DMS 273 treated with DMSO at 0.1 percent for 48 hours (cell line): Measurements from ENCODE around the gene ZNF549.
A peak's percentile ranks its signal among the peaks of the same experiment; 100 is the strongest.
"Not testable (repeated sequence)": the region's sequence is repeated elsewhere in the genome, so short reads cannot be mapped to it uniquely, and the experiment has no call there.

ENCODE experiments used
- DNase-seq: peaks from one replicate; lab custom pipeline; 2025; lab: John Stamatoyannopoulos, UW

The ZNF549 gene

GRCh38 chr19:57527136-57527881 is at the start of gene ZNF549:
TSS of gene ZNF549 (plus strand) at chr19:57527356. CDS start at chr19:57527574, 218 bp downstream.
- DNase-seq, result peak; percentile 92

GRCh38 chr19:57487477-57488298 is 39.5 kb upstream of the ZNF549 start, which contains the start of gene ZNF419:
TSS of gene ZNF419 (plus strand) at chr19:57487750. CDS start at chr19:57487951, 201 bp downstream.
- peak; percentile 59 for DNase-seq

GRCh38 chr19:57488299-57488644 is 38.9 kb upstream of the ZNF549 start:
- not testable (repeated sequence) for DNase-seq

- DNase-seq, result not testable (repeated sequence)
Observed at GRCh38 chr19:57499332-57499679, 27.9 kb upstream of the ZNF549 start.

GRCh38 chr19:57499680-57500395 is 27.3 kb upstream of the ZNF549 start, which contains the start of gene ZNF773:
TSS of gene ZNF773 (plus strand) at chr19:57499938. CDS start at chr19:57500081, 143 bp downstream.
- DNase-seq, result peak; percentile 82

- not testable (repeated sequence) for DNase-seq
Observed at GRCh38 chr19:57500400-57500799, 26.8 kb upstream of the ZNF549 start.

- no peak for DNase-seq
Observed at GRCh38 chr19:57506163-57506562, 21.0 kb upstream of the ZNF549 start.

- no peak for DNase-seq
Observed at GRCh38 chr19:57511484-57511883, 15.7 kb upstream of the ZNF549 start.

GRCh38 chr19:57512845-57513244 is 14.3 kb upstream of the ZNF549 start:
- no peak for DNase-seq

GRCh38 chr19:57515255-57515654 is 11.9 kb upstream of the ZNF549 start:
- no peak for DNase-seq

GRCh38 chr19:57518021-57518420 is 9.1 kb upstream of the ZNF549 start:
- not testable (repeated sequence) for DNase-seq

- DNase-seq, result no peak
Observed at GRCh38 chr19:57537953-57538547, 10.9 kb downstream of the ZNF549 start.

- no peak for DNase-seq
Observed at GRCh38 chr19:57546513-57546912, 19.4 kb downstream of the ZNF549 start.

GRCh38 chr19:57552432-57552831 is 25.3 kb downstream of the ZNF549 start:
- no peak for DNase-seq

GRCh38 chr19:57557659-57558058 is 30.5 kb downstream of the ZNF549 start:
- DNase-seq, result no peak

GRCh38 chr19:57558525-57558924 is 31.4 kb downstream of the ZNF549 start:
- no peak for DNase-seq

GRCh38 chr19:57559008-57559403 is 31.9 kb downstream of the ZNF549 start:
- DNase-seq, result no peak

GRCh38 chr19:57559404-57560025 is 32.4 kb downstream of the ZNF549 start, which contains the start of gene ZNF550:
TSS of gene ZNF550 (minus strand) at chr19:57559863. CDS start at chr19:57559682, 181 bp downstream.
- DNase-seq, result peak; percentile 55

GRCh38 chr19:57560049-57560491 is 32.9 kb downstream of the ZNF549 start:
- no peak for DNase-seq

- no peak for DNase-seq
Observed at GRCh38 chr19:57563547-57563946, 36.4 kb downstream of the ZNF549 start.
